Measurements from ENCODE around the gene NUDCD3. TPM values are rescaled to one million over a fixed set of nuclear protein-coding genes. Genes with fewer than 3 reads are reported as not detected.

Gene NUDCD3
- polyA plus RNA-seq, 1 donor (not counting 4 experiments of a cell fraction or from before 2014, with no cell fraction given): 58.7 TPM

GRCh38 chr7:44341401-44341800 lies 149.1 kb downstream of the NUDCD3 start:
- Histone ChIP-seq H3K79me2 (ENCODE audit: control insufficient read depth, insufficient read depth, low read length) (no peaks in the 10 kb centered on the region), H3K4me1 (ENCODE audit: control insufficient read depth, extremely low read depth, insufficient read depth, low read length) (no peaks in the 10 kb centered on the region), H2AFZ (ENCODE audit: control insufficient read depth, low read length) (no peak overlapping the region), H4K20me1 (ENCODE audit: control insufficient read depth, extremely low read depth, insufficient read depth, low read length) (no peaks in the 10 kb centered on the region), H3K9ac (ENCODE audit: control insufficient read depth, extremely low read depth, insufficient read depth, low read length) (no peak overlapping the region), H3K9me1 (ENCODE audit: control insufficient read depth, extremely low read depth, insufficient read depth, low read length) (no peaks in the 10 kb centered on the region), H3K4me3 (ENCODE audit: control insufficient read depth in 2 of 3, extremely low read depth in 1 of 3, insufficient read depth in 2 of 3, low read depth in 1 of 3, low read length in 3 of 3) (no peak overlapping the region), H3K27ac (ENCODE audit: control insufficient read depth, insufficient read depth, low read length) (no peak overlapping the region), H3K36me3 (ENCODE audit: control insufficient read depth in 2 of 2, extremely low read depth in 1 of 2, insufficient read depth in 2 of 2, low read length in 2 of 2) (no peaks in the 10 kb centered on the region), H3K9me3 (ENCODE audit: control insufficient read depth, low read depth, low read length) (peaks cover 2% of the 10 kb centered on the region), H3K27me3 (ENCODE audit: control insufficient read depth, extremely low read depth, insufficient read depth, low read length) (peaks cover 3% of the 10 kb centered on the region), H3K4me2 (ENCODE audit: control insufficient read depth, extremely low read depth, insufficient read depth, low read depth, low read length) (no peak overlapping the region)
- dilution Hi-C loops (cut with MboI; ENCODE audit: extremely low pct_ligation_motif_present, low sequenced_read_pairs): no loop called here
- FAIRE-seq (no peak), DNase-seq (ENCODE audit: low read depth, low spot score) (no peak)
- no peak for TF ChIP-seq CTCF (optimal IDR thresholded peaks at IDR 0.05 in 1 of 3, IDR thresholded peaks at IDR 0.05 in 1 of 3, conservative IDR thresholded peaks at IDR 0.05 in 1 of 3; ENCODE audit: extremely low read depth in 1 of 3, insufficient read depth in 2 of 3, low read length in 3 of 3)
- TF ChIP-seq EZH2 (IDR thresholded peaks at IDR 0.05; ENCODE audit: low read length): no peak

DNA sequence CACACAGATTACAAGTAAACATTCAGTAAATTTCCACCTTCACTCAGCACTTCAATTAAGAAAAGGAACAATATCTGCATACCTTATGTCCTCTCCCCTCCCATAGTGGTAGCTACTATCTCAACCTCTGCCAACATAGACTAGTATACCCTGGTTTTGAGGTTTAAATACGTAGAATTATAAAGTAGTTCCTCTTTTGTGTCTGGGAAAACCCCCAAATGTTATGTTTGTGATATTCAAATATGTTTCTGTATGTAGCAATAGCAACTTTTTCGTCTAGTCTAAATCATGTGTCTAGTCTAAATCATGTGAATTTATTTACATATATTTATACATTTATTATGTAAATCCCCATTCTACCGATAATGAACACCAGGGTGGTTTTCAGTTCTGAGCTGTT lies 151.9 kb downstream of the NUDCD3 start:
- Histone ChIP-seq H2AFZ (ENCODE audit: control insufficient read depth, low read length) (no peak overlapping the region), H3K27ac (ENCODE audit: control insufficient read depth, insufficient read depth, low read length) (no peak overlapping the region), H3K27me3 (ENCODE audit: control insufficient read depth, extremely low read depth, insufficient read depth, low read length) (peaks cover 3% of the 10 kb centered on the region), H3K9ac (ENCODE audit: control insufficient read depth, extremely low read depth, insufficient read depth, low read length) (no peak overlapping the region), H4K20me1 (ENCODE audit: control insufficient read depth, extremely low read depth, insufficient read depth, low read length) (no peaks in the 10 kb centered on the region), H3K4me2 (ENCODE audit: control insufficient read depth, extremely low read depth, insufficient read depth, low read depth, low read length) (no peak overlapping the region), H3K79me2 (ENCODE audit: control insufficient read depth, insufficient read depth, low read length) (no peaks in the 10 kb centered on the region), H3K36me3 (ENCODE audit: control insufficient read depth in 2 of 2, extremely low read depth in 1 of 2, insufficient read depth in 2 of 2, low read length in 2 of 2) (no peaks in the 10 kb centered on the region), H3K9me1 (ENCODE audit: control insufficient read depth, extremely low read depth, insufficient read depth, low read length) (no peaks in the 10 kb centered on the region), H3K9me3 (ENCODE audit: control insufficient read depth, low read depth, low read length) (peaks cover 2% of the 10 kb centered on the region), H3K4me3 (ENCODE audit: control insufficient read depth in 2 of 3, extremely low read depth in 1 of 3, insufficient read depth in 2 of 3, low read depth in 1 of 3, low read length in 3 of 3) (no peak overlapping the region), H3K4me1 (ENCODE audit: control insufficient read depth, extremely low read depth, insufficient read depth, low read length) (no peaks in the 10 kb centered on the region)
- FAIRE-seq (no peak), DNase-seq (ENCODE audit: low read depth, low spot score) (no peak)
- TF ChIP-seq CTCF (optimal IDR thresholded peaks at IDR 0.05 in 1 of 3, IDR thresholded peaks at IDR 0.05 in 1 of 3, conservative IDR thresholded peaks at IDR 0.05 in 1 of 3; ENCODE audit: extremely low read depth in 1 of 3, insufficient read depth in 2 of 3, low read length in 3 of 3) (no peak), EZH2 (IDR thresholded peaks at IDR 0.05; ENCODE audit: low read length) (no peak)
- dilution Hi-C loops (cut with MboI; ENCODE audit: extremely low pct_ligation_motif_present, low sequenced_read_pairs): no loop called here
